Spleen (tissue), 7 donors: ENCODE data around the gene SASH3.

Experiments used
- CTCF ChIP-seq, 11 experiments: fragments of 200-600 bp in 7 of 11; fragments of 450-650 bp in 4 of 11; sonication (generic) in 4 of 11; IDR thresholded peaks in 8 of 11; conservative IDR thresholded peaks in 3 of 11; 1 replicate in 7 of 11; 2 replicates in 4 of 11; pipeline versions ENCODE4 v1.4.0 to v1.8.0; 2016 to 2021; ENCODE audit warnings: antibody characterized with exemption in 11 of 11, inconsistent platforms in 4 of 11, mild to moderate bottlenecking in 1 of 11
- POLR2A ChIP-seq, 3 donors: fragments of 450-650 bp; IDR thresholded peaks; one replicate each; pipeline ENCODE4 v1.5.1; 2017; ENCODE audit warnings: antibody characterized with exemption in 3 of 3, mild to moderate bottlenecking in 1 of 3
- POLR2AphosphoS5 ChIP-seq, 3 donors: sonication (generic); formaldehyde crosslinking; IDR thresholded peaks; one replicate each; pipeline ENCODE4 v1.5.1; 2017; ENCODE audit warnings: antibody characterized with exemption in 3 of 3
- donor health status: DM: no; HTN: no; CAD: no; lungs with moderate emphysema.
- donor health status: DM: no; HTN: no; CAD: no.
- donor health status: DM: no; HTN: no; CAD: no.

- TF ChIP-seq CTCF (IDR thresholded peaks at IDR 0.05 in 8 of 11, conservative IDR thresholded peaks at IDR 0.05 in 3 of 11) (no peak), POLR2AphosphoS5 (IDR thresholded peaks at IDR 0.05) (no peak), POLR2A (IDR thresholded peaks at IDR 0.05) (no peak)
Measured at GRCh38 chrX:129808829-129809796, 29.4 kb downstream of the SASH3 start.
